ENCODE data around the gene KRTAP4-11. TPM values are rescaled to one million over a fixed set of nuclear protein-coding genes. Genes with fewer than 3 reads are reported as not detected.
"Not testable (repeated sequence)": the region's sequence is repeated elsewhere in the genome, so short reads cannot be mapped to it uniquely, and the experiment has no call there.

KRTAP4-11 gene
- total RNA-seq, 1 experiment from 2014 or later: not detected

DNA sequence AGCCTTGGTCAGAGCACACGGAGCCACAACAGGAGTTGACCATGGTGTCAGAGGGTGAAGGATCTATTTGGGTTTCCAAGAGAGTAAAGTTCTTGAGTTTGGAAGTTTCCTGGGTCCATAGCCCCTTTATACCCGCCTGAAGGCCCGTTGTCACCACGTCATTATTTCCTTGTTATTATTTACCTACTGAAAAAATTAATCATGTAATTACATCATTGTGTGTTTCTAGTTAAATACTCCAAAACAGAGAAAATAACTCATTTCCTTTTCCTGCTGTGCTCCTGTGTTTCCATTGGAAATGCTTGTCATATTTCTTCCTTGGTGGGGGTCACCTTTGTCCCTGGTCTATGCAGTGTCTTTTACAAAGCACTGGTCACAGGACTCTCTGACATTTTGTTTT is 20.1 kb downstream of the KRTAP4-11 start, which contains the start of gene KRTAP4-8:
Gene KRTAP4-8, minus strand, starts transcription at position 101 of the 400 bp plus-strand sequence. Its CDS starts 58 bp downstream, at position 43.
- DNase-seq: no peak
- Mint-ChIP-seq H3K27me3 (ENCODE audit: unreplicated experiment) (no peaks in the 10 kb centered on the region), H3K4me3 (ENCODE audit: low read depth, unreplicated experiment) (no peak within 1 kb of the TSS), H3K4me1 (ENCODE audit: low read depth, unreplicated experiment) (peaks cover 49% of the 10 kb centered on the region), H3K9me3 (ENCODE audit: low read depth, unreplicated experiment) (peaks cover 1% of the 10 kb centered on the region), H3K36me3 (ENCODE audit: insufficient read depth, unreplicated experiment) (no peaks in the 10 kb centered on the region), H3K27ac (ENCODE audit: unreplicated experiment) (no peak within 1 kb of the TSS)
- CTCF ChIA-PET: no interaction called here
- intact Hi-C loops (cut with micrococcal nuclease; ENCODE audit: unreplicated experiment): no loop called here
- TF ChIP-seq, protein P1, sequence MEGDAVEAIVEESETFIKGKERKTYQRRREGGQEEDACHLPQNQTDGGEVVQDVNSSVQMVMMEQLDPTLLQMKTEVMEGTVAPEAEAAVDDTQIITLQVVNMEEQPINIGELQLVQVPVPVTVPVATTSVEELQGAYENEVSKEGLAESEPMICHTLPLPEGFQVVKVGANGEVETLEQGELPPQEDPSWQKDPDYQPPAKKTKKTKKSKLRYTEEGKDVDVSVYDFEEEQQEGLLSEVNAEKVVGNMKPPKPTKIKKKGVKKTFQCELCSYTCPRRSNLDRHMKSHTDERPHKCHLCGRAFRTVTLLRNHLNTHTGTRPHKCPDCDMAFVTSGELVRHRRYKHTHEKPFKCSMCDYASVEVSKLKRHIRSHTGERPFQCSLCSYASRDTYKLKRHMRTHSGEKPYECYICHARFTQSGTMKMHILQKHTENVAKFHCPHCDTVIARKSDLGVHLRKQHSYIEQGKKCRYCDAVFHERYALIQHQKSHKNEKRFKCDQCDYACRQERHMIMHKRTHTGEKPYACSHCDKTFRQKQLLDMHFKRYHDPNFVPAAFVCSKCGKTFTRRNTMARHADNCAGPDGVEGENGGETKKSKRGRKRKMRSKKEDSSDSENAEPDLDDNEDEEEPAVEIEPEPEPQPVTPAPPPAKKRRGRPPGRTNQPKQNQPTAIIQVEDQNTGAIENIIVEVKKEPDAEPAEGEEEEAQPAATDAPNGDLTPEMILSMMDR (IDR thresholded peaks at IDR 0.05; ENCODE audit: unreplicated experiment): no peak
- BruUV-seq (replicated peaks): no TSS peak

DNA sequence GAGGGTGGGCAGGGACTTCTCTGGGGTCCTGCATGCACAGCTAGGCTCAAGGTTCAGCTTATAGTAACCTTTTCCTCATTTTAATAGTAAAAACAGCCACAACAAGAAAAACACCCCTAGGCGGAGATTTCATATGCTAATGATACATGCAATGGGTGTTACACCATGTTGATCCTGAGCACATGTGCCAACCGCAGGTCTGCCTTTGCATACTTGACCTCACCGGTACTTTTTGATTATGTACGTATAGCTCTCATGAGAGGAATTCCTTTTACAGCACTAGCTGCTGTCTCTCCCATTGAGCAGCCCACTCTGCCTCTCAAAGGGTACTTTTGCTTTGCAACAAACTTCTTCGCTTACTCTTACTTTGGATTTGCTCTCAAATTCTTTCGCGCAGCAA is 22.1 kb downstream of the KRTAP4-11 start:
- H3K4me1 Mint-ChIP-seq (ENCODE audit: low read depth, unreplicated experiment): peaks cover 41% of the 10 kb centered on the region

DNA sequence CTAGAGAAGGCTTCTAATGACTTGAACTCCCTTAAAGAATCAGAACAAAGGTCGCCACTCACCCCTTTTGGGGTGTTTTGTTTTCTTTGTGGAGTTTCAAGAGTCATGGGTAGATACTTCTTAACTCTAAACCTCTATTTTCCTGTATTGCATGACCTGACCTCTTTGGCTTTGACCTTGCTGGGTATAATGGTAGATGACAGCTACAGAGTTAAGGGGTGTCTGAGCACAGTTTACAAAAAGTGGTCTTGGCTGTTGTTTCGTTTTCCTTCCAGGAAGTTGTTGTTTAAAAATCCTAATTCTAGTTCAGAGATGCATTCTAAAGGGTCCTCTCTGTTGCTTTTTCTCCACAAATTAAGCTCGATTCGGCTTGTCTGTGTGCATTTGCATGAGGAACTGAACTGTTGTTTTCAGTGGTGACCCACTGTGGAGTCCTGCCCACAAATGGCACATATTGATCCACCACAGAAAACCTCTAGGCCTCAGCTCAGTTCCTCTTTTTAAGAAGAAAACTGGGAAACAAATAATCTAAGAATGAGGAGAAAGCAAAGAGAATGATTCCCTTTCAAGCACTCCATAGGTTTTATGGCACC is 29.3 kb downstream of the KRTAP4-11 start:
- CTCF ChIA-PET: interaction anchor here (0.6 to 0.8 kb wide), 4 partner anchors 10 to 1127 kb away, joined by 3 to 5 read pairs (median 4); no protein-coding TSS in a partner anchor
- BruUV-seq (replicated peaks): not testable (repeated sequence)

More for the DNA sequence above, 22.1 kb downstream of the KRTAP4-11 start:
- intact Hi-C loops (cut with micrococcal nuclease; ENCODE audit: unreplicated experiment): no loop called here
- Mint-ChIP-seq H3K4me3 (ENCODE audit: low read depth, unreplicated experiment) (no peak overlapping the region), H3K36me3 (ENCODE audit: insufficient read depth, unreplicated experiment) (no peaks in the 10 kb centered on the region), H3K27ac (ENCODE audit: unreplicated experiment) (no peak overlapping the region), H3K9me3 (ENCODE audit: low read depth, unreplicated experiment) (peaks cover 3% of the 10 kb centered on the region), H3K27me3 (ENCODE audit: unreplicated experiment) (no peaks in the 10 kb centered on the region)
- BruUV-seq (replicated peaks): no TSS peak
- TF ChIP-seq, protein P1 (IDR thresholded peaks at IDR 0.05; ENCODE audit: unreplicated experiment): no peak
- CTCF ChIA-PET: no interaction called here
- no peak for DNase-seq

DNA sequence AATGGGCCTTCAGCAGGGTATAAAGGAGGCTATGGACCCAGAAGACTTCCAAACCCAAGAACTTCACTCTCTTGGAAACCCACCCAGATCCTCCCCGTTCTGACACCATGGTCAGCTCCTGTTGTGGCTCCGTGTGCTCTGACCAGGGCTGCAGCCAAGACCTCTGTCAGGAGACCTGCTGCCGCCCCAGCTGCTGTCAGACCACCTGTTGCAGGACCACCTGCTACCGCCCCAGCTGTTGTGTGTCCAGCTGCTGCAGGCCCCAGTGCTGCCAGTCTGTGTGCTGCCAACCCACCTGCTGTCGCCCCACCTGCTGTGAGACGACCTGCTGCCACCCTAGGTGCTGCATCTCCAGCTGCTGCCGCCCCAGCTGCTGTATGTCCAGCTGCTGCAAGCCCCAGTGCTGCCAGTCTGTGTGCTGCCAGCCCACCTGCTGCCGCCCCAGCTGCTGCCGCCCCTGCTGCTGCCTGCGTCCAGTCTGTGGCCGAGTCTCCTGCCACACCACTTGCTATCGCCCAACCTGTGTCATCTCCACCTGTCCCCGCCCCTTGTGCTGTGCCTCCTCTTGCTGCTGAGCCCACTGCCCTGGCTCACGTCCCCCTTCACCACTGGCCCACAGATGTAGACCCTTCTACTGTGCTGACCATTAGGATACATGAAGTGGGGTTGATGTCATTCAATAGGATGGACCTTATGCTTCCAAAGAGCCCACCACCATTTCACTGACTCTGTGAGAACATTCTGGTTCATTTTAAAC is 33.9 kb downstream of the KRTAP4-11 start, which contains the start of gene KRTAP4-7:
Gene KRTAP4-7, plus strand, starts transcription at position 51 of the 757 bp plus-strand sequence. Its CDS starts 57 bp downstream, at position 108.
- H3K27me3 Mint-ChIP-seq (ENCODE audit: unreplicated experiment); H3K9me3 Mint-ChIP-seq (ENCODE audit: low read depth, unreplicated experiment); intact Hi-C loops (cut with micrococcal nuclease; ENCODE audit: unreplicated experiment): not testable (repeated sequence)

More for the DNA sequence above, 29.3 kb downstream of the KRTAP4-11 start:
- H3K27ac Mint-ChIP-seq (ENCODE audit: unreplicated experiment); H3K9me3 Mint-ChIP-seq (ENCODE audit: low read depth, unreplicated experiment); H3K4me3 Mint-ChIP-seq (ENCODE audit: low read depth, unreplicated experiment); DNase-seq; intact Hi-C loops (cut with micrococcal nuclease; ENCODE audit: unreplicated experiment); H3K36me3 Mint-ChIP-seq (ENCODE audit: insufficient read depth, unreplicated experiment); H3K27me3 Mint-ChIP-seq (ENCODE audit: unreplicated experiment): not testable (repeated sequence)
- H3K4me1 Mint-ChIP-seq (ENCODE audit: low read depth, unreplicated experiment): peaks cover 37% of the 10 kb centered on the region

DNA sequence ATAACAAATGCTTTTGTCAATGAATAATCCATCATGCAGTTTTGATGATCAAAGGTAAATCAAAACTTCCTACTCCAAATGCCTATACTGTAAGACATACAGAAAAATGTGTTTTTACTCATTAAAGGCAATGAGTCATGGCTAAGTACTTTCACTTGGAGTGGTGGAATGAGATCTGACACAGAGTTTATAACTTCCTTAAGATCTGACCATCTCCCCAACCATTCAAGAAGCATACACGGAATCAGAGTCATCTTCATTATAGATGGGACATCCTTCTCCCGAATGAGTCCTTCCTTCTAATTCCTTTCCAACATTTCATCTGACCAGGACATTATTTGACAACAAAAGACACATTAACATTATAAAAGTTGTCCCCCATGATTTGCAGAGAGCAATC is 34.7 kb downstream of the KRTAP4-11 start:
- H3K27ac Mint-ChIP-seq (ENCODE audit: unreplicated experiment); intact Hi-C loops (cut with micrococcal nuclease; ENCODE audit: unreplicated experiment); H3K9me3 Mint-ChIP-seq (ENCODE audit: low read depth, unreplicated experiment); H3K36me3 Mint-ChIP-seq (ENCODE audit: insufficient read depth, unreplicated experiment); BruUV-seq (replicated peaks); H3K4me3 Mint-ChIP-seq (ENCODE audit: low read depth, unreplicated experiment); DNase-seq; H3K27me3 Mint-ChIP-seq (ENCODE audit: unreplicated experiment): not testable (repeated sequence)
- CTCF ChIA-PET: interaction anchor here (1.0 kb wide), 1 partner anchor 13 kb away, joined by 3 read pairs; no protein-coding TSS in a partner anchor
- peaks cover 32% of the 10 kb centered on the region for H3K4me1 Mint-ChIP-seq (ENCODE audit: low read depth, unreplicated experiment)

More for the DNA sequence above, 33.9 kb downstream of the KRTAP4-11 start, which contains the start of gene KRTAP4-7:
- H3K4me3 Mint-ChIP-seq (ENCODE audit: low read depth, unreplicated experiment); BruUV-seq (replicated peaks); CTCF ChIA-PET; H3K27ac Mint-ChIP-seq (ENCODE audit: unreplicated experiment); H3K36me3 Mint-ChIP-seq (ENCODE audit: insufficient read depth, unreplicated experiment); DNase-seq: not testable (repeated sequence)
- H3K4me1 Mint-ChIP-seq (ENCODE audit: low read depth, unreplicated experiment): peaks cover 38% of the 10 kb centered on the region

Data from Calu3 (cell line).